ENCODE data around the gene PBX1.

GRCh38 chr1:164771619-164772361 is 212.8 kb downstream of the PBX1 start:
- TF ChIP-seq POLR2A (IDR thresholded peaks at IDR 0.05) (no peak), CTCF (IDR thresholded peaks at IDR 0.05) (no peak)

Measured in right lobe of liver (tissue), 4 donors.